HCT116 (cell line): ENCODE results near the gene OR2J1. TPM values are rescaled to one million over a fixed set of nuclear protein-coding genes. Genes with fewer than 3 reads are reported as not detected.

Source experiments
- ATAC-seq: fragments of 200-7000 bp; cut with Tn5 transposase; 2 replicates; pipeline ENCODE4 v1.9.1; 2020; ENCODE audit warnings: mild to moderate bottlenecking, moderate library complexity
- BruUV-seq: library from RNA; stranded (reverse); fragments of 400-500 nt; replicated peaks from 2 replicates; lab custom pipeline; 2021; lab: Mats Ljungman, UMichigan
- CTCF ChIA-PET: fragments of 300-600 bp; sonication (Branson Sonifier 250); formaldehyde crosslinking; loops from one replicate; lab custom pipeline; 2021; ENCODE audit warnings: antibody characterized with exemption; lab: Charles Lee
- POLR2A ChIA-PET: fragments of 300-600, 350-600 bp; sonication (Branson Sonifier 250); formaldehyde crosslinking; loops from one replicate; lab custom pipeline; 2021; ENCODE audit warnings: antibody characterized with exemption; lab: Charles Lee
- RAD21 ChIA-PET, 2 experiments: fragments of 300-600 bp; sonication (Branson Sonifier 250); formaldehyde crosslinking; loops; one replicate each; lab custom pipeline; 2023; ENCODE audit warnings: low total read pairs in 2 of 2; ENCODE audit not compliant: uncharacterized antibody in 2 of 2, unreplicated experiment in 2 of 2, low non-redundant PET in 1 of 2; lab: Charles Lee
- DNase-seq: peaks from one replicate; pipeline ENCODE4 v3.0.0-alpha.2; 2010; ENCODE audit warnings: low read depth, low spot score
- H2AFZ ChIP-seq: fragments of 200-600 bp; shearing (Covaris generic), sonication (generic); 2 replicates; pipeline ENCODE4 v1.6.1; 2017; ENCODE audit warnings: low read depth, mixed run types, mixed read lengths, antibody characterized with exemption, low read length; ENCODE audit not compliant: poor library complexity, severe bottlenecking
- H3K27ac ChIP-seq: 2 replicates; pipeline ENCODE4 v1.5.1; 2012; ENCODE audit warnings: low read depth, low read length
- H3K27me3 ChIP-seq: fragments of 200-600 bp; sonication (generic); 2 replicates; pipeline ENCODE4 v1.6.1; 2016; ENCODE audit warnings: mixed run types, low read length, mixed read lengths; ENCODE audit not compliant: insufficient read depth
- H3K36me3 ChIP-seq, 2 experiments: fragments of 200-500 bp in 1 of 2; fragments of 200-600 bp in 1 of 2; sonication (Bioruptor generic) in 1 of 2; sonication (generic) in 1 of 2; 2 replicates each; pipeline versions ENCODE4 v1.5.1 to v1.6.1; 2014 to 2016; ENCODE audit warnings: low read length in 2 of 2, inconsistent platforms in 1 of 2, mixed read lengths in 1 of 2, mixed run types in 1 of 2; ENCODE audit not compliant: insufficient read depth in 2 of 2, control insufficient read depth in 1 of 2
- H3K4me1 ChIP-seq, 2 experiments: fragments of 200-600 bp in 1 of 2; sonication (generic) in 1 of 2; 2 replicates each; pipeline versions ENCODE4 v1.5.1 to v1.6.1; 2012 to 2017; ENCODE audit warnings: low read length in 2 of 2, inconsistent platforms in 1 of 2, mild to moderate bottlenecking in 1 of 2, mixed read lengths in 1 of 2, mixed run types in 1 of 2, moderate library complexity in 1 of 2; ENCODE audit not compliant: insufficient read depth in 2 of 2, control insufficient read depth in 1 of 2
- H3K4me2 ChIP-seq: fragments of 200-600 bp; sonication (generic); 2 replicates; pipeline ENCODE4 v1.6.1; 2017; ENCODE audit warnings: mixed run types, low read length, mixed read lengths
- H3K4me3 ChIP-seq, 2 experiments: fragments of 200-600 bp in 1 of 2; sonication (generic) in 1 of 2; replicated peaks in 1 of 2; 2 replicates each; pipeline ENCODE4 v1.5.1; 2011 to 2016; ENCODE audit warnings: low read length in 2 of 2, control low read depth in 1 of 2, low read depth in 1 of 2, mild to moderate bottlenecking in 1 of 2, mixed read lengths in 1 of 2, mixed run types in 1 of 2
- H3K79me2 ChIP-seq: fragments of 200-600 bp; sonication (generic); 2 replicates; pipeline ENCODE4 v1.6.1; 2017; ENCODE audit warnings: mild to moderate bottlenecking, mixed run types, low read length, moderate library complexity, mixed read lengths; ENCODE audit not compliant: insufficient read depth
- H3K9ac ChIP-seq: fragments of 200-600 bp; sonication (generic); 2 replicates; pipeline ENCODE4 v1.6.1; 2016; ENCODE audit warnings: low read length, mixed read lengths
- H3K9me2 ChIP-seq: fragments of 200-600 bp; sonication (generic), shearing (Covaris generic); 2 replicates; pipeline ENCODE4 v1.6.1; 2017; ENCODE audit warnings: mixed run types, mild to moderate bottlenecking, moderate library complexity; ENCODE audit not compliant: insufficient read depth
- H3K9me3 ChIP-seq, 2 experiments: fragments of 200-500 bp in 1 of 2; fragments of 200-600 bp in 1 of 2; sonication (Bioruptor generic) in 1 of 2; sonication (generic) in 1 of 2; 2 replicates each; pipeline ENCODE4 v1.6.1; 2014 to 2017; ENCODE audit warnings: low read length in 2 of 2, mixed read lengths in 2 of 2, inconsistent platforms in 1 of 2, low read depth in 1 of 2, mild to moderate bottlenecking in 1 of 2, mixed run types in 1 of 2, moderate library complexity in 1 of 2; ENCODE audit not compliant: control insufficient read depth in 1 of 2, insufficient read depth in 1 of 2
- H4K20me1 ChIP-seq: fragments of 200-600 bp; sonication (generic), shearing (Covaris generic); 2 replicates; pipeline ENCODE4 v1.6.1; 2017; ENCODE audit warnings: mixed run types, mild to moderate bottlenecking, moderate library complexity; ENCODE audit not compliant: insufficient read depth
- ATF3 ChIP-seq: IDR thresholded peaks from 2 replicates; pipeline ENCODE4 v1.6.1; 2012
- CEBPB ChIP-seq: IDR thresholded peaks from 2 replicates; pipeline ENCODE4 v1.6.1; 2012; ENCODE audit warnings: low read depth
- CTCF ChIP-seq, 3 experiments: fragments of 200-600 bp in 1 of 3; sonication (generic) in 1 of 3; IDR thresholded peaks in 2 of 3; conservative IDR thresholded peaks in 1 of 3; 2 replicates each; pipeline ENCODE4 v1.5.1; 2012 to 2017; ENCODE audit warnings: low read depth in 2 of 3, low read length in 2 of 3, antibody characterized with exemption in 1 of 3, borderline replicate concordance in 1 of 3, control low read depth in 1 of 3, mild to moderate bottlenecking in 1 of 3, mixed read lengths in 1 of 3, mixed run types in 1 of 3, moderate library complexity in 1 of 3; ENCODE audit not compliant: insufficient read depth in 1 of 3
- ELF1 ChIP-seq: IDR thresholded peaks from 2 replicates; pipeline ENCODE4 v1.6.1; 2012; ENCODE audit warnings: low read depth, borderline replicate concordance
- JUND ChIP-seq: IDR thresholded peaks from 2 replicates; pipeline ENCODE4 v1.6.1; 2012
- MAX ChIP-seq: IDR thresholded peaks from 2 replicates; pipeline ENCODE4 v1.6.1; 2012
- RAD21 ChIP-seq: IDR thresholded peaks from 2 replicates; pipeline ENCODE4 v1.6.1; 2012; ENCODE audit warnings: low read depth, mild to moderate bottlenecking
- REST ChIP-seq: IDR thresholded peaks from 2 replicates; pipeline ENCODE4 v1.6.1; 2012; ENCODE audit warnings: low read depth
- SIN3A ChIP-seq: IDR thresholded peaks from 2 replicates; pipeline ENCODE4 v1.6.1; 2012; ENCODE audit warnings: low read depth
- TCF7L2 ChIP-seq: IDR thresholded peaks from 2 replicates; pipeline ENCODE4 v1.7.0; 2011; ENCODE audit warnings: borderline replicate concordance, inconsistent platforms; ENCODE audit not compliant: insufficient read depth, insufficient read length; ENCODE audit errors: extremely low read depth
- ZNF274 ChIP-seq: fragments of 200-500 bp; sonication (Bioruptor generic); IDR thresholded peaks from 2 replicates; pipeline ENCODE4 v1.6.1; 2014; ENCODE audit warnings: mild to moderate bottlenecking, low read depth, low read length, inconsistent platforms
- intact Hi-C: fragments of 100-400 bp; cut with micrococcal nuclease; formaldehyde crosslinking; loops from 2 replicates; pipeline ENCODE4 v1.10.0; 2022
- total RNA-seq: library from RNA; stranded (reverse); gene quantifications from one replicate; pipeline ENCODE4 v1.2.1, GENCODE V29; 2021; ENCODE audit not compliant: unreplicated experiment

The OR2J1 gene
- total RNA-seq, 1 experiment from 2014 or later, result not detected

GRCh38 chr6:29097803-29098202 lies 1.5 kb upstream of the OR2J1 start:
- Histone ChIP-seq H3K27ac (no peak overlapping the region), H3K27me3 (no peaks in the 10 kb centered on the region), H3K4me2 (no peak overlapping the region), H3K9me3 (no peaks in the 10 kb centered on the region), H3K36me3 (no peaks in the 10 kb centered on the region), H3K4me1 (no peaks in the 10 kb centered on the region), H3K9me2 (no peaks in the 10 kb centered on the region), H3K79me2 (no peaks in the 10 kb centered on the region), H4K20me1 (no peaks in the 10 kb centered on the region), H3K9ac (no peak overlapping the region), H3K4me3 (no peak overlapping the region), H2AFZ (no peak overlapping the region)
- RAD21 ChIA-PET, result no interaction called here
- ATAC-seq (no peak), DNase-seq (no peak)
- CTCF ChIA-PET, result no interaction called here
- intact Hi-C loops, result no loop called here
- BruUV-seq, result no TSS peak
- TF ChIP-seq ELF1, result no peak
- TF ChIP-seq JUND, result no peak
- no peak for TF ChIP-seq RAD21
- no peak for TF ChIP-seq ZNF274
- TF ChIP-seq CEBPB, result no peak
- POLR2A ChIA-PET, result no interaction called here

- intact Hi-C loops, result no loop called here
- Histone ChIP-seq H3K4me2 (no peak within 1 kb of the TSS), H3K79me2 (no peaks in the 10 kb centered on the region), H3K4me1 (no peaks in the 10 kb centered on the region), H2AFZ (no peak within 1 kb of the TSS), H3K27ac (no peak within 1 kb of the TSS), H3K36me3 (no peaks in the 10 kb centered on the region), H3K9me3 (no peaks in the 10 kb centered on the region), H4K20me1 (no peaks in the 10 kb centered on the region), H3K27me3 (no peaks in the 10 kb centered on the region), H3K9me2 (no peaks in the 10 kb centered on the region), H3K9ac (no peak within 1 kb of the TSS), H3K4me3 (no peak within 1 kb of the TSS)
- CTCF ChIA-PET, result no interaction called here
- DNase-seq, result no peak
- TF ChIP-seq MAX (no peak), CTCF (IDR thresholded peaks at IDR 0.05 in 2 of 3, conservative IDR thresholded peaks at IDR 0.05 in 1 of 3; ENCODE audit: borderline replicate concordance in 1 of 3, insufficient read depth in 1 of 3, low read depth in 2 of 3, low read length in 2 of 3) (no peak), ATF3 (no peak), CEBPB (no peak), REST (no peak), ELF1 (no peak), JUND (no peak), SIN3A (no peak), TCF7L2 (no peak)
- RAD21 ChIA-PET, result no interaction called here
- POLR2A ChIA-PET, result no interaction called here
- BruUV-seq, result no TSS peak
- ATAC-seq, result no peak
These were observed 8.5 kb downstream of the OR2J1 start, which contains the start of gene OR2J3 for GRCh38 chr6:29107758-29108157. Gene OR2J3, plus strand, starts transcription at chr6:29108058. Its CDS starts 3,833 bp downstream, at chr6:29111891.
